Mesenchymal stem cell (in vitro differentiated cells and primary cell): ENCODE data around the gene DPYD. TPM values are rescaled to one million over a fixed set of nuclear protein-coding genes. Genes with fewer than 3 reads are reported as not detected.

ENCODE experiments used
- DNase-seq: peaks from one replicate; pipeline ENCODE4 v3.0.0-alpha.2; 2013
- H2AFZ ChIP-seq: one replicate; pipeline ENCODE4 v1.6.1; 2013; ENCODE audit warnings: low read depth, mild to moderate bottlenecking, control low read depth, inconsistent platforms, low read length, moderate library complexity
- H2AK5ac ChIP-seq: 2 replicates; pipeline ENCODE4 v1.6.1; 2013; ENCODE audit warnings: low read length, moderate library complexity, mild to moderate bottlenecking, inconsistent platforms; ENCODE audit not compliant: severe bottlenecking
- H2BK120ac ChIP-seq: one replicate; pipeline ENCODE4 v1.6.1; 2013; ENCODE audit warnings: low read depth, mild to moderate bottlenecking, inconsistent platforms, low read length, moderate library complexity
- H2BK12ac ChIP-seq, 2 experiments: one replicate each; pipeline ENCODE4 v1.6.1; 2013; ENCODE audit warnings: inconsistent platforms in 2 of 2, low read length in 2 of 2, mild to moderate bottlenecking in 2 of 2, moderate library complexity in 2 of 2, control low read depth in 1 of 2
- H2BK15ac ChIP-seq: one replicate; pipeline ENCODE4 v1.6.1; 2013; ENCODE audit warnings: mild to moderate bottlenecking, low read depth, inconsistent platforms; ENCODE audit not compliant: poor library complexity, severe bottlenecking
- H2BK5ac ChIP-seq: 2 replicates; pipeline ENCODE4 v1.6.1; 2013; ENCODE audit warnings: low read depth, mild to moderate bottlenecking, low read length, control low read depth, inconsistent platforms; ENCODE audit not compliant: poor library complexity, severe bottlenecking
- H3K14ac ChIP-seq, 2 experiments: one replicate each; pipeline ENCODE4 v1.6.1; 2013; ENCODE audit warnings: inconsistent platforms in 2 of 2, low read length in 2 of 2, control low read depth in 1 of 2, mild to moderate bottlenecking in 1 of 2, moderate library complexity in 1 of 2
- H3K18ac ChIP-seq, 2 experiments: one replicate each; pipeline ENCODE4 v1.6.1; 2013; ENCODE audit warnings: inconsistent platforms in 2 of 2, low read length in 2 of 2, control low read depth in 1 of 2, low read depth in 1 of 2, mild to moderate bottlenecking in 1 of 2
- H3K23ac ChIP-seq, 2 experiments: one replicate each; pipeline ENCODE4 v1.6.1; 2013; ENCODE audit warnings: inconsistent platforms in 2 of 2, low read length in 2 of 2, mild to moderate bottlenecking in 2 of 2, moderate library complexity in 2 of 2, control low read depth in 1 of 2
- H3K27ac ChIP-seq: 2 replicates; pipeline ENCODE4 v1.5.1; 2013; ENCODE audit warnings: mild to moderate bottlenecking, moderate library complexity, low read length, control low read depth, inconsistent platforms; ENCODE audit not compliant: poor library complexity, severe bottlenecking
- H3K27me3 ChIP-seq, 2 experiments: 2 replicates each; pipeline versions ENCODE4 v1.6.1 to v1.7.0; 2013; ENCODE audit warnings: low read length in 2 of 2, mild to moderate bottlenecking in 2 of 2, moderate library complexity in 2 of 2, control low read depth in 1 of 2, inconsistent platforms in 1 of 2; ENCODE audit not compliant: control insufficient read depth in 1 of 2, insufficient read depth in 1 of 2
- H3K36me3 ChIP-seq, 2 experiments: 2 replicates each; pipeline versions ENCODE4 v1.6.1 to v1.7.0; 2013; ENCODE audit warnings: low read length in 2 of 2, control low read depth in 1 of 2, inconsistent platforms in 1 of 2, low read depth in 1 of 2, mild to moderate bottlenecking in 1 of 2; ENCODE audit not compliant: insufficient read depth in 2 of 2, control insufficient read depth in 1 of 2
- H3K4ac ChIP-seq, 2 experiments: one replicate each; pipeline ENCODE4 v1.6.1; 2013; ENCODE audit warnings: inconsistent platforms in 2 of 2, low read length in 2 of 2, mild to moderate bottlenecking in 2 of 2, moderate library complexity in 2 of 2, control low read depth in 1 of 2, low read depth in 1 of 2
- H3K4me1 ChIP-seq: 2 replicates; pipeline ENCODE4 v1.6.1; 2013; ENCODE audit warnings: low read depth, low read length, control low read depth; ENCODE audit not compliant: control insufficient read depth, insufficient read depth
- H3K4me2 ChIP-seq: 2 replicates; pipeline ENCODE4 v1.6.1; 2013; ENCODE audit warnings: low read length, mild to moderate bottlenecking, inconsistent platforms; ENCODE audit not compliant: poor library complexity, severe bottlenecking
- H3K4me3 ChIP-seq, 2 experiments: 2 replicates each; pipeline versions ENCODE4 v1.5.1 to v1.7.0; 2013; ENCODE audit warnings: low read length in 2 of 2, mild to moderate bottlenecking in 2 of 2, control low read depth in 1 of 2, low read depth in 1 of 2; ENCODE audit not compliant: insufficient read depth in 1 of 2
- H3K79me1 ChIP-seq: replicated peaks from 2 replicates; pipeline ENCODE4 v1.6.1; 2013; ENCODE audit warnings: mild to moderate bottlenecking, control low read depth, low read length, inconsistent platforms; ENCODE audit not compliant: poor library complexity, severe bottlenecking
- H3K9ac ChIP-seq: 2 replicates; pipeline ENCODE4 v1.7.0; 2013; ENCODE audit warnings: mild to moderate bottlenecking, low read length, moderate library complexity
- H3K9me3 ChIP-seq: 2 replicates; pipeline ENCODE4 v1.7.0; 2013; ENCODE audit warnings: mild to moderate bottlenecking, low read length; ENCODE audit not compliant: control insufficient read depth
- H4K8ac ChIP-seq: one replicate; pipeline ENCODE4 v1.6.1; 2013; ENCODE audit warnings: inconsistent platforms, mild to moderate bottlenecking, low read length, moderate library complexity
- H4K91ac ChIP-seq: one replicate; pipeline ENCODE4 v1.6.1; 2013; ENCODE audit warnings: mild to moderate bottlenecking, low read length, inconsistent platforms
- WGBS: methylation state at CpG from one replicate; pipeline ENCODE4 v1.1.7; 2013; ENCODE audit warnings: mixed read lengths; 5-methylcytosine and 5-hydroxymethylcytosine counted together
- polyA plus RNA-seq, 2 experiments: library from polyadenylated mRNA; stranded (reverse); fragments of 200-250 nt; gene quantifications; one replicate each; pipeline ENCODE4 v1.2.3, GENCODE V29; 2013

Gene DPYD
- polyA plus RNA-seq (2013, experiment 1 of 2) = 4.3 TPM
- 4.2 TPM for polyA plus RNA-seq (2013, experiment 2 of 2)

DNA sequence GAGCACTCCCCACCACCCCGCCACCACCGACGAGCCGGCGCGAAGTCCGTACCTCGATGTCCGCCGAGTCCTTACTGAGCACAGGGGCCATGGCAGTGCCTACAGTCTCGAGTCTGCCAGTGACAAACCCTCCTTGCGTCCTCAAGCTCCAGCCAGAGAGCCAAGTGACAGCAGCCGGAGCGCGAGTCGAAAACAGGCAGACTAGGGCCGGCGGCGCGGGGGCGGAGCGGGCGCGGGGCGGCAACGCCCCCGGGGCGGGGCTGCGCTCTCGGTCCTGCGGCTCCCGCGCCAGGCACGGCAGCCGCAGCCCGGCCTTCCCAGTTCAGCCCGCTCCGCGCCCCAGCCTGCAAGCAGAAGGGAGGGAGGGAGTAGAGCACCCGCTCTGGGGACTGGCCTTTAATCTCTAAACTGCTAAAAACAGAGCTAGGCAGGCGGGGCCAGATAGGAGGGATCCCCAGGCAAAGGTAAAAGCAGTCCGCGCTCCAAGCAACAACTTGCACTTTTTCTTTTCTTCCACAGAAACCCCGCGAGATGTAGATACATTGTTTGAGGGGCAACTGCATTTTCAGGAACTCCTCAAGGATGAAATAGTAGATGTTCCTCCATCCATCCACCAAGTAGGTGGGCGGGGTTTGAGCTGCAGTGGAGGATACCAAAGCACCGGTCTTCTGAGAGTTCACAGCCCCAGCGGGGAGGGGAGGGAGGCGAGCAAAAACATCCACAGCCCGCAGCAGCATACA, at the start of gene DPYD:
Gene DPYD, minus strand, starts transcription at position 203 of the 740 bp plus-strand sequence. Its CDS starts 112 bp downstream, at position 91.
- Histone ChIP-seq H3K9me3 (no peaks in the 10 kb centered on the region), H2AK5ac (no peak within 1 kb of the TSS), H3K27ac (peak within 1 kb of the TSS; percentile 99), H3K4me1 (peaks cover 3% of the 10 kb centered on the region), H2BK120ac (peak within 1 kb of the TSS; percentile 34), H3K4me2 (peak within 1 kb of the TSS; percentile 89), H2BK5ac (peak within 1 kb of the TSS; percentile 81), H4K91ac (peak within 1 kb of the TSS; percentile 75), H3K4ac (no peak within 1 kb of the TSS), H3K4me3 (peak within 1 kb of the TSS; percentile 96 to 100), H3K79me1 (peaks cover 8% of the 10 kb centered on the region), H4K8ac (peak within 1 kb of the TSS; percentile 88), H3K23ac (peak within 1 kb of the TSS in 1 of 2 experiments; percentile 93), H3K36me3 (no peaks in the 10 kb centered on the region), H3K9ac (peak within 1 kb of the TSS; percentile 92), H2AFZ (peak within 1 kb of the TSS; percentile 83), H2BK15ac (no peak within 1 kb of the TSS), H3K14ac (peak within 1 kb of the TSS in 1 of 2 experiments; percentile 83), H3K18ac (peak within 1 kb of the TSS; percentile 91 to 92), H2BK12ac (peak within 1 kb of the TSS in 1 of 2 experiments; percentile 67), H3K27me3 (no peaks in the 10 kb centered on the region)
- peak; percentile 92 for DNase-seq
- WGBS = 1% methylated on average over 31 of the region's 50 CpGs

DNA sequence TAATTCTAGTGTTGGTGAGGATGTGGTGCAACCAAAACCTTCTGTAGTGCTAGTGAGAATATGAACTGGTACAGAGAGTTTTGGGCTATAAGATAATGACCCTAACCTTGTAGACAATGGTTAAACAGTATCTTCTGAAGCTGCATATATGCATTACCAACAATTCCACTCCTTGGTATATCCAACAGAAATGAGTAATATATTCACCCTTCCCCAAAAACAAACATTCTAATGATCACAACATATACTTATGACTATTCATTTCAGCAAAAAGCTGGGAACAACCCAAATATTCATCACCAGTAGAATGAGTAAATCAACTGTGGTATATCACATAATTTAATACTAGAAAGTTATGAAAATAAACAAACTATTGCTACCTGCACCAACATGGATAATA, 39.6 kb upstream of the DPYD start:
- Histone ChIP-seq H3K79me1 (no peaks in the 10 kb centered on the region), H3K36me3 (no peaks in the 10 kb centered on the region)

DNA sequence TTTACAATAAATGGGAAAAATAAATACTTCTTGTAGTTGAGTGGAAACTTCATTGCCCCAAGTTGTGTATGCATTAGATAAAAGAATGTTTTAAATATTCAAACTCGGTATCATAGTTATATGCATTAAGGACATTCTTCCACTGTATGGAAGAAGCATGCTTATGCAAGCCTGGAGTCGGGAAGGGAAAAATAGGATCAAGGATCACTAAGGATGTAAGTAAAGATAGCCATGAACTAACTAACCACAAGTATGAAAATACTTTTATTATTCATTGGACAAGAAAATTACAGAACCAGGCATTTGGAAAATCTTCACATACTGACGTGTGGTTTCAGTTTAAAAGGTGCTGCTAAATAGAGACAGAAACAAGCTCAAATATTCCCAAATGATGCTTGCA, 26.9 kb upstream of the DPYD start:
- no peaks in the 10 kb centered on the region for H3K79me1 ChIP-seq
- no peak overlapping the region for H3K4me3 ChIP-seq
- H3K4me1 ChIP-seq = no peaks in the 10 kb centered on the region
- no peak overlapping the region for H3K14ac ChIP-seq
- H2BK15ac ChIP-seq = no peak overlapping the region
- H3K36me3 ChIP-seq = no peaks in the 10 kb centered on the region
- H2BK12ac ChIP-seq = no peak overlapping the region
- H3K9me3 ChIP-seq = no peaks in the 10 kb centered on the region
- no peak overlapping the region for H2AFZ ChIP-seq
- H3K4ac ChIP-seq = no peak overlapping the region
- H3K23ac ChIP-seq = no peak overlapping the region
- no peak overlapping the region for H3K4me2 ChIP-seq
- no peak overlapping the region for H2BK120ac ChIP-seq
- H2AK5ac ChIP-seq = no peak overlapping the region
- no peak overlapping the region for H4K8ac ChIP-seq
- no peak overlapping the region for H3K27ac ChIP-seq
- H3K9ac ChIP-seq = no peak overlapping the region
- no peak for DNase-seq
- no peaks in the 10 kb centered on the region for H3K27me3 ChIP-seq
- no peak overlapping the region for H2BK5ac ChIP-seq
- H3K18ac ChIP-seq = no peak overlapping the region
- 60% methylated on average over 1 of the region's 3 CpGs for WGBS
- no peak overlapping the region for H4K91ac ChIP-seq

More for the DNA sequence above, 39.6 kb upstream of the DPYD start:
- Histone ChIP-seq H2BK120ac (no peak overlapping the region), H3K14ac (no peak overlapping the region), H3K27me3 (no peaks in the 10 kb centered on the region), H4K91ac (no peak overlapping the region), H3K23ac (no peak overlapping the region), H3K27ac (no peak overlapping the region), H2BK12ac (no peak overlapping the region), H3K9ac (no peak overlapping the region), H3K4ac (no peak overlapping the region), H3K4me3 (no peak overlapping the region), H2BK5ac (no peak overlapping the region), H4K8ac (no peak overlapping the region), H2BK15ac (no peak overlapping the region), H3K4me1 (no peaks in the 10 kb centered on the region), H3K4me2 (no peak overlapping the region), H3K9me3 (no peaks in the 10 kb centered on the region), H2AK5ac (no peak overlapping the region), H3K18ac (no peak overlapping the region), H2AFZ (no peak overlapping the region)
- no peak for DNase-seq

DNA sequence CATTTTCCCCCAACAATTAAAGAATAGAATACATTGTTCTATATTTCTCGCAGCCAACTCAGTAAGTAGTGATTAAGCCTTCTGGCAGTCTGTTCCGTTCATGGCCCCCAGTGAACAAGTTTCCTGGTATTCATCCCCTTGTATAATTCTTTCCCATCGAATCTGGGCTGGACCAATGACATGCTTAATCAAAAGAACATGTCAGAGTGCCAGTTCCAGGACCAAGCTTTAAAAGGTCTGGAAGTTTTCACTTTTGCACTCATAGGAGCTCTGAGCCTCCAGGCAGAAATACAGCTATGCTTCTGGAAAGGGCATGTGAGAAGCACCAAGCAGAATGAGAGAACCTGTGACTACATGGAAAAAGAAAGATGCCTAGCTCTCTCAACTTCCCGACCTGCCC, 22.5 kb upstream of the DPYD start:
- Histone ChIP-seq H2BK5ac (no peak overlapping the region), H2BK12ac (no peak overlapping the region), H2BK15ac (no peak overlapping the region), H4K8ac (no peak overlapping the region), H3K4me3 (peak overlapping the region in 1 of 2 experiments; percentile 54), H3K36me3 (no peaks in the 10 kb centered on the region), H3K4me1 (no peaks in the 10 kb centered on the region), H3K27me3 (no peaks in the 10 kb centered on the region), H2BK120ac (no peak overlapping the region), H4K91ac (no peak overlapping the region), H2AFZ (no peak overlapping the region), H3K23ac (no peak overlapping the region), H3K18ac (no peak overlapping the region), H3K4me2 (no peak overlapping the region), H3K79me1 (no peaks in the 10 kb centered on the region), H3K27ac (no peak overlapping the region), H3K4ac (no peak overlapping the region), H3K9me3 (no peaks in the 10 kb centered on the region), H3K14ac (no peak overlapping the region), H2AK5ac (no peak overlapping the region), H3K9ac (peak overlapping the region; percentile 36)
- 79% methylated on average over 3 of the region's 4 CpGs for WGBS
- no peak for DNase-seq
